Lung (tissue), 12 donors: Measurements from ENCODE around the gene BMPER. TPM values are rescaled to one million over a fixed set of nuclear protein-coding genes. Genes with fewer than 3 reads are reported as not detected.

Experiments
- ATAC-seq: fragments of 200-7000 bp; cut with Tn5 transposase; one replicate; pipeline ENCODE4 v1.9.1; 2020; ENCODE audit warnings: moderate number of reproducible peaks; ENCODE audit not compliant: insufficient read depth, low FRiP score
- DNase-seq, 3 donors: peaks; one replicate each; pipeline ENCODE4 v3.0.0-alpha.2; 2013 to 2017
- H3K27ac ChIP-seq, 2 donors: one replicate each; pipeline ENCODE4 v1.5.1; 2013; ENCODE audit warnings: mild to moderate bottlenecking in 2 of 2, moderate library complexity in 2 of 2, control low read depth in 1 of 2, inconsistent platforms in 1 of 2, low read depth in 1 of 2, low read length in 1 of 2
- H3K27me3 ChIP-seq, 3 donors: one replicate each; pipeline ENCODE4 v1.5.1; 2013; ENCODE audit warnings: low read length in 2 of 3; ENCODE audit not compliant: control insufficient read depth in 3 of 3, insufficient read depth in 3 of 3
- H3K36me3 ChIP-seq, 4 donors: one replicate each; pipeline ENCODE4 v1.5.1; 2013; ENCODE audit warnings: low read length in 4 of 4, mild to moderate bottlenecking in 1 of 4, moderate library complexity in 1 of 4; ENCODE audit not compliant: control insufficient read depth in 4 of 4, insufficient read depth in 4 of 4
- H3K4me1 ChIP-seq, 5 donors: one replicate each; pipeline ENCODE4 v1.5.1; 2013; ENCODE audit warnings: low read length in 5 of 5, mild to moderate bottlenecking in 2 of 5, moderate library complexity in 1 of 5; ENCODE audit not compliant: control insufficient read depth in 5 of 5, insufficient read depth in 5 of 5
- H3K4me3 ChIP-seq: one replicate; pipeline ENCODE4 v1.5.1; 2013; ENCODE audit warnings: mild to moderate bottlenecking, control low read depth, moderate library complexity
- H3K9ac ChIP-seq, 2 donors: one replicate each; pipeline ENCODE4 v1.5.1; 2013; ENCODE audit warnings: low read length in 2 of 2, control low read depth in 1 of 2; ENCODE audit not compliant: insufficient read depth in 1 of 2
- H3K9me3 ChIP-seq, 4 donors: one replicate each; pipeline ENCODE4 v1.5.1; 2013; ENCODE audit warnings: low read length in 3 of 4, mild to moderate bottlenecking in 1 of 4, moderate library complexity in 1 of 4; ENCODE audit not compliant: control insufficient read depth in 4 of 4, insufficient read depth in 3 of 4
- WGBS, 2 donors: extraction: QIAGEN DNeasy Blood & Tissue Kit; methylation state at CpG; one replicate each; pipeline ENCODE4 v1.1.7; 2013; 5-methylcytosine and 5-hydroxymethylcytosine counted together
- polyA plus RNA-seq, 2 donors: library from polyadenylated mRNA; stranded (reverse); fragments of 200-250 nt; gene quantifications; one replicate each; pipeline ENCODE4 v1.2.1, GENCODE V29; 2013
- total RNA-seq, 2 donors: library from RNA; depleted of rRNA in 1 of 2; stranded (reverse); fragments of >200 nt in 1 of 2; gene quantifications; one replicate each; pipeline ENCODE4 v1.2.1, GENCODE V29; 2014 to 2021
- TF ChIP-seq, protein P1 (sequence below): IDR thresholded peaks from 2 replicates; pipeline ENCODE4 v1.5.1; 2012; ENCODE audit warnings: mild to moderate bottlenecking; ENCODE audit errors: control extremely low read depth, extremely low read depth
- donor health status: control.
- donor health status: control.
- donor health status: Bipolar disorder and iron deficiency.
- donor health status: healthy.
- donor health status: DM: yes; HTN: yes; CAD: no.

Gene BMPER
- total and polyA plus RNA-seq, 4 donors = 3.7 to 51.0 (median 9.0) TPM

DNA sequence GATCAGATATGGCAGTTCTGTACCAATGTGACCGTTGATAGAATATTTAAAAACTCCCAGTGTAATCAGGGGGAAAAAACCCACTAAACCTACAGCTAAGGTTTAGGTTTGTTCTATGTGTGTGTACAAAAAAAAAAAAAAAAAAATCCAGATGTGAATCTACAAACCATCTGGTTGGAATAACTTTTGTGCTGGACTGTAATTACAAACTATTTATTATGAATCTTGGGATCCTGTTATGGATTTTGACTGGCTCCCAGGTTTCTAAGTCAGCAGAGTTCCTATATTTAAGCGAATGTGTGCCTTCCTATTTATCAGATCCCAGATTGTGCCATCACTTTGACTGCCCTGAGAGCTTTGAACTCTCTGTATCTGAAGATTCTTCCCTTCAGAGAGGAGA is 29.1 kb downstream of the BMPER start:
- peaks cover 0 to 23% (median 0%) of the 10 kb centered on the region in 5 donors for H3K4me1 ChIP-seq
- H3K36me3 ChIP-seq = peaks cover 0 to 24% (median 9%) of the 10 kb centered on the region in 4 donors
- no peak overlapping the region for H3K9ac ChIP-seq
- no peaks in the 10 kb centered on the region for H3K9me3 ChIP-seq
- no peaks in the 10 kb centered on the region for H3K27me3 ChIP-seq
- WGBS, 2 donors = 89 to 93% methylated on average over 2 of the region's 2 CpGs
- ATAC-seq = no peak
- no peak for DNase-seq
- no peak overlapping the region for H3K27ac ChIP-seq
- TF ChIP-seq, protein P1, sequence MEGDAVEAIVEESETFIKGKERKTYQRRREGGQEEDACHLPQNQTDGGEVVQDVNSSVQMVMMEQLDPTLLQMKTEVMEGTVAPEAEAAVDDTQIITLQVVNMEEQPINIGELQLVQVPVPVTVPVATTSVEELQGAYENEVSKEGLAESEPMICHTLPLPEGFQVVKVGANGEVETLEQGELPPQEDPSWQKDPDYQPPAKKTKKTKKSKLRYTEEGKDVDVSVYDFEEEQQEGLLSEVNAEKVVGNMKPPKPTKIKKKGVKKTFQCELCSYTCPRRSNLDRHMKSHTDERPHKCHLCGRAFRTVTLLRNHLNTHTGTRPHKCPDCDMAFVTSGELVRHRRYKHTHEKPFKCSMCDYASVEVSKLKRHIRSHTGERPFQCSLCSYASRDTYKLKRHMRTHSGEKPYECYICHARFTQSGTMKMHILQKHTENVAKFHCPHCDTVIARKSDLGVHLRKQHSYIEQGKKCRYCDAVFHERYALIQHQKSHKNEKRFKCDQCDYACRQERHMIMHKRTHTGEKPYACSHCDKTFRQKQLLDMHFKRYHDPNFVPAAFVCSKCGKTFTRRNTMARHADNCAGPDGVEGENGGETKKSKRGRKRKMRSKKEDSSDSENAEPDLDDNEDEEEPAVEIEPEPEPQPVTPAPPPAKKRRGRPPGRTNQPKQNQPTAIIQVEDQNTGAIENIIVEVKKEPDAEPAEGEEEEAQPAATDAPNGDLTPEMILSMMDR = no peak
- H3K4me3 ChIP-seq = no peak overlapping the region

GRCh38 chr7:33936503-33936902 is 31.2 kb downstream of the BMPER start:
- Histone ChIP-seq H3K36me3 (peaks cover 0 to 26% (median 9%) of the 10 kb centered on the region in 4 donors), H3K27ac (no peak overlapping the region), H3K4me1 (peaks cover 0 to 23% (median 0%) of the 10 kb centered on the region in 5 donors), H3K9me3 (no peaks in the 10 kb centered on the region), H3K27me3 (no peaks in the 10 kb centered on the region), H3K9ac (no peak overlapping the region), H3K4me3 (no peak overlapping the region)
- no peak for DNase-seq
- ATAC-seq = no peak
- TF ChIP-seq, protein P1 = no peak
- WGBS, 2 donors = 80 to 90% methylated on average over 5 of the region's 5 CpGs

DNA sequence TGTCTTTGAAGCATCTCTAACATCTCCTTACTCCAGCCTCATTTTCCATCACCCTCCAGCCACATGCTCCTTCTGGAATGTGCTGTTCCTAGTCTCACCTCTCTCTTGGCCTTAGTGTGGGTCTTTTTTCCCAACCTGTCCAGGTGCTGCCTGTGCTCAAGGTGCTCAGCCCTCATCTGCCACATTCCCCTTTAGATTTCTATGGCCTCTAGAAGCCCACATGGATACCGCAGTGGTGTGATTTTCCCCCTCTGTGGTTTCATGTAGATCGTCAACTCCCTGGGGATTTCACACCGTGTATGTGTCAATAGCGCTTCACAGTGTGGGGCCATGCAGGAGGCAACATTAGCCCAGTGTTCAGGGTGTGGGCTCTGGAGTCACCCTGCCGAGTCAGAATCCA is 32.5 kb downstream of the BMPER start:
- TF ChIP-seq, protein P1 = no peak
- H3K36me3 ChIP-seq = peaks cover 0 to 39% (median 15%) of the 10 kb centered on the region in 4 donors
- no peaks in the 10 kb centered on the region for H3K9me3 ChIP-seq
- peaks cover 0 to 15% (median 0%) of the 10 kb centered on the region in 5 donors for H3K4me1 ChIP-seq
- WGBS, 2 donors = 88 to 92% methylated on average over 5 of the region's 5 CpGs
- H3K27ac ChIP-seq = no peak overlapping the region
- DNase-seq (no peak), ATAC-seq (no peak)
- no peak overlapping the region for H3K4me3 ChIP-seq
- no peak overlapping the region for H3K9ac ChIP-seq
- no peaks in the 10 kb centered on the region for H3K27me3 ChIP-seq

GRCh38 chr7:33939121-33939520 is 33.8 kb downstream of the BMPER start:
- DNase-seq (no peak), ATAC-seq (no peak)
- Histone ChIP-seq H3K9ac (no peak overlapping the region), H3K27ac (no peak overlapping the region), H3K36me3 (peaks cover 0 to 39% (median 15%) of the 10 kb centered on the region in 4 donors), H3K4me1 (peaks cover 0 to 6% (median 0%) of the 10 kb centered on the region in 5 donors), H3K9me3 (no peaks in the 10 kb centered on the region), H3K4me3 (no peak overlapping the region), H3K27me3 (no peaks in the 10 kb centered on the region)
- WGBS, 2 donors = 90 to 93% methylated on average over 2 of the region's 2 CpGs
- TF ChIP-seq, protein P1 = no peak
